ENCODE results near the gene ZDHHC14. TPM values are rescaled to one million over a fixed set of nuclear protein-coding genes. Genes with fewer than 3 reads are reported as not detected.

The ZDHHC14 gene
- total RNA-seq, 1 donor, result 4.3 TPM

GRCh38 chr6:157555455-157556143 lies 174.6 kb downstream of the ZDHHC14 start:
- TF ChIP-seq CTCF (IDR thresholded peaks at IDR 0.05; ENCODE audit: insufficient read depth, low read depth, low read length), result no peak
- DNase-seq (ENCODE audit: low read depth), result no peak
- no peak overlapping the region for H3K4me3 ChIP-seq (ENCODE audit: low read depth, low read length)

- DNase-seq (ENCODE audit: low read depth), result no peak
- no peak for TF ChIP-seq CTCF (IDR thresholded peaks at IDR 0.05; ENCODE audit: insufficient read depth, low read depth, low read length)
- H3K4me3 ChIP-seq (ENCODE audit: low read depth, low read length), result no peak overlapping the region
Observed at GRCh38 chr6:157556144-157556645, 175.2 kb downstream of the ZDHHC14 start.

DNA sequence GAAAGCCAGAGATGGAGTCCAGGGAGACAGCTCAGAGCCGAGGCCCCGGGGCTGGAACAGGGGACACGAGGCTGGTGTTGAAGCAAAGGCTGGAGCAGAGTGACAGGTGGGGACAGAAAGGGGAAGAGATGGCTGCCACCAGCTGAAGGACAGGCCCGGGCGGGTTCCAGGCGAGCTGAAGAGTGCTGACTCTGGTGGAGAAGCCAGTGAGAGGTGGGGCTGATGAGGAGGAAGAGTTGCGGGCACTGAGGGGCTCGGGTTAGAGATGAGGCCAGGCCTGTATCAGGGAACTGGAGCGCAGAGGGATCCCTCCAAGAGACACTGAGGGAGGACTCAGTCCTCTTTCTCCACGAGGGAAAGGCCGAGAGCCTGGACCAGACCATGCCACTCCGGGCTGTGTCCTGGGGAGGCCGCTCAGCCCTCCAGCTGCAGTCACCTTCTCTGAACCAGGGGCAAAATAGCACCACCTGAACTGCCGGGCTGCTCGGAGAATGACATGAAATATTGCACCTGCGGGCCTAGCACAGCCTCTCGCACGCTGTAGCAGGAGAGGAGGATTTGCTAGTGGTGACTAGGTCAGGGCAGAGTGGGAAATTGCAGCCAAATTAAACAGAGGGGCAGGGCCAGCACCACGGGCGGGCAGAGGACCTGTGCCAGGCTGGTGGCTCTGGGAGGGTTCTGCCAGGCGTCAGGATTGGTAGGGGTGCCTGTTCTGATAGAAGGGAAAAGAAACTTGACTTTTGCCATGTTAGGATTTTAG lies 175.9 kb downstream of the ZDHHC14 start:
- no peak for DNase-seq (ENCODE audit: low read depth)
- TF ChIP-seq CTCF (IDR thresholded peaks at IDR 0.05; ENCODE audit: insufficient read depth, low read depth, low read length), result no peak
- H3K4me3 ChIP-seq (ENCODE audit: low read depth, low read length), result no peak overlapping the region

GRCh38 chr6:157557559-157557958 lies 176.6 kb downstream of the ZDHHC14 start:
- no peak for TF ChIP-seq CTCF (IDR thresholded peaks at IDR 0.05; ENCODE audit: insufficient read depth, low read depth, low read length)
- no peak overlapping the region for H3K4me3 ChIP-seq (ENCODE audit: low read depth, low read length)
- DNase-seq (ENCODE audit: low read depth), result no peak

DNA sequence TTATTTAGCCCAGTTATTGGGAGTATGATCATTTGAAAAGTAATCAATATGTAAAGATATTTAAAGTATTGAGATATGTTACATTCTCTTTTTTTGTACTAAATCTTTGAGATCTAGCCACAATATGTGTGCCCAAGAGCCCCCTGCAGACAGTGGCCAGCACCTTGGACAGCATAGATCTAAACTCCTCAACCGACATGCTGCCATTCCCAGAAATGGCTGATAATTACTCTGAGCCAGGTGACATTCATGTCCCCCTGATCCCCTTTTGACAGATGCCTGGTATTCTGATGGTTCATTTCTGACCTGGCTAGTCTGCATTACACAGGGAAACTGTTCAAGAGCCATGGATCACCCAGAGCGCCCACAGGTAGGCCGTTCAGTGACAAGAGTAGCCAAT lies 177.1 kb downstream of the ZDHHC14 start:
- no peak for TF ChIP-seq CTCF (IDR thresholded peaks at IDR 0.05; ENCODE audit: insufficient read depth, low read depth, low read length)
- no peak overlapping the region for H3K4me3 ChIP-seq (ENCODE audit: low read depth, low read length)
- no peak for DNase-seq (ENCODE audit: low read depth)

GRCh38 chr6:157558487-157559200 lies 177.7 kb downstream of the ZDHHC14 start:
- DNase-seq (ENCODE audit: low read depth), result no peak
- no peak overlapping the region for H3K4me3 ChIP-seq (ENCODE audit: low read depth, low read length)
- no peak for TF ChIP-seq CTCF (IDR thresholded peaks at IDR 0.05; ENCODE audit: insufficient read depth, low read depth, low read length)
